SK-N-SH (cell line): ENCODE results near the gene PRKCA. TPM values are rescaled to one million over a fixed set of nuclear protein-coding genes. Genes with fewer than 3 reads are reported as not detected.

ENCODE experiments used
- CTCF ChIA-PET: fragments of 300-600, 350-600 bp; formaldehyde crosslinking; extraction: SDS; loops from one replicate; lab custom pipeline; 2021; lab: Yijun Ruan, JAX
- POLR2A ChIA-PET: fragments of 350-600 bp; sonication (Branson Sonifier 250); formaldehyde crosslinking; extraction: SDS; loops from one replicate; lab custom pipeline; 2020; ENCODE audit warnings: antibody characterized with exemption, inconsistent platforms; lab: Yijun Ruan, JAX
- DNase-seq: peaks from one replicate; pipeline ENCODE4 v3.0.0; 2012
- H2AFZ ChIP-seq: fragments of 200-600 bp; sonication (generic); 2 replicates; pipeline ENCODE4 v1.8.1; 2016; ENCODE audit warnings: antibody characterized with exemption, mild to moderate bottlenecking, low read depth
- H3F3A ChIP-seq: fragments of 200-600 bp; sonication (generic); replicated peaks from 2 replicates; pipeline ENCODE3; 2016; ENCODE audit warnings: antibody characterized with exemption, mild to moderate bottlenecking; ENCODE audit not compliant: insufficient read depth
- H3K27ac ChIP-seq, 2 experiments: fragments of 200-500 bp in 1 of 2; fragments of 200-600 bp in 1 of 2; sonication (Bioruptor generic) in 1 of 2; sonication (generic), shearing (Covaris generic) in 1 of 2; 2 replicates each; pipeline versions ENCODE4 v1.5.1 to v1.6.1; 2014 to 2016; ENCODE audit warnings: low read depth in 2 of 2, inconsistent platforms in 1 of 2, low read length in 1 of 2, mild to moderate bottlenecking in 1 of 2, mixed read lengths in 1 of 2
- H3K27me3 ChIP-seq: fragments of 200-600 bp; sonication (generic), shearing (Covaris generic); 2 replicates; pipeline ENCODE4 v1.6.1; 2016; ENCODE audit warnings: mixed run types; ENCODE audit not compliant: insufficient read depth
- H3K36me3 ChIP-seq, 2 experiments: fragments of 200-500 bp in 1 of 2; fragments of 200-600 bp in 1 of 2; sonication (Bioruptor generic) in 1 of 2; sonication (generic) in 1 of 2; replicated peaks in 1 of 2; 2 replicates each; pipeline versions ENCODE3 to v1.5.1; 2014 to 2016; ENCODE audit warnings: low read length in 1 of 2, mild to moderate bottlenecking in 1 of 2; ENCODE audit not compliant: insufficient read depth in 2 of 2, control insufficient read depth in 1 of 2
- H3K4me1 ChIP-seq, 2 experiments: fragments of 200-500 bp in 1 of 2; fragments of 200-600 bp in 1 of 2; sonication (Bioruptor generic) in 1 of 2; sonication (generic), shearing (Covaris generic) in 1 of 2; 2 replicates each; pipeline versions ENCODE4 v1.5.1 to v1.6.1; 2014 to 2016; ENCODE audit warnings: low read depth in 1 of 2, low read length in 1 of 2, mixed run types in 1 of 2; ENCODE audit not compliant: insufficient read depth in 2 of 2, control insufficient read depth in 1 of 2
- H3K4me2 ChIP-seq: fragments of 200-600 bp; sonication (generic), shearing (Covaris generic); 2 replicates; pipeline ENCODE4 v1.6.1; 2017; ENCODE audit warnings: mixed run types
- H3K4me3 ChIP-seq, 2 experiments: fragments of 200-500 bp in 1 of 2; fragments of 200-600 bp in 1 of 2; sonication (Bioruptor generic) in 1 of 2; sonication (generic), shearing (Covaris generic) in 1 of 2; 2 replicates each; pipeline versions ENCODE4 v1.5.1 to v1.8.1; 2014 to 2016; ENCODE audit warnings: low read depth in 2 of 2, inconsistent platforms in 1 of 2, low read length in 1 of 2, mild to moderate bottlenecking in 1 of 2, mixed read lengths in 1 of 2, moderate library complexity in 1 of 2
- H3K79me2 ChIP-seq: fragments of 200-600 bp; sonication (generic); 2 replicates; pipeline ENCODE4 v1.8.1; 2017; ENCODE audit warnings: mild to moderate bottlenecking; ENCODE audit not compliant: insufficient read depth
- H3K9ac ChIP-seq: fragments of 200-600 bp; sonication (generic); 2 replicates; pipeline ENCODE4 v1.6.1; 2017; ENCODE audit warnings: mixed run types
- H3K9me2 ChIP-seq: fragments of 200-600 bp; sonication (generic); 2 replicates; pipeline ENCODE4 v1.6.1; 2017; ENCODE audit warnings: mixed run types
- H3K9me3 ChIP-seq: fragments of 200-600 bp; sonication (generic); 2 replicates; pipeline ENCODE4 v1.6.1; 2017; ENCODE audit warnings: mixed run types, mild to moderate bottlenecking, moderate library complexity
- H4K20me1 ChIP-seq: fragments of 200-600 bp; sonication (generic); 2 replicates; pipeline ENCODE4 v1.6.1; 2017; ENCODE audit warnings: mild to moderate bottlenecking, mixed run types; ENCODE audit not compliant: insufficient read depth
- CHD2 ChIP-seq: fragments of 150-350 bp; IDR thresholded peaks from 2 replicates; pipeline ENCODE4 v1.6.1; 2018; ENCODE audit warnings: low read length; ENCODE audit not compliant: partially characterized antibody
- ELF1 ChIP-seq: IDR thresholded peaks from 2 replicates; pipeline ENCODE4 v1.4.0; 2012
- EP300 ChIP-seq, 2 experiments: IDR thresholded peaks; 2 replicates each; pipeline versions ENCODE4 v1.4.0 to v1.6.1; 2012; ENCODE audit warnings: borderline replicate concordance in 1 of 2, low read depth in 1 of 2, low read length in 1 of 2
- FOSL2 ChIP-seq: IDR thresholded peaks from 2 replicates; pipeline ENCODE4 v1.4.0; 2012; ENCODE audit warnings: low read depth, mild to moderate bottlenecking, moderate library complexity, borderline replicate concordance
- FOXM1 ChIP-seq: IDR thresholded peaks from 2 replicates; pipeline ENCODE4 v1.4.0; 2012; ENCODE audit warnings: low read depth, mild to moderate bottlenecking
- GABPA ChIP-seq: IDR thresholded peaks from 2 replicates; pipeline ENCODE4 v1.4.0; 2012; ENCODE audit warnings: low read depth, mild to moderate bottlenecking
- JUND ChIP-seq: IDR thresholded peaks from 2 replicates; pipeline ENCODE4 v1.4.0; 2012
- MEF2A ChIP-seq: IDR thresholded peaks from 2 replicates; pipeline ENCODE4 v1.4.0; 2012; ENCODE audit warnings: low read depth, borderline replicate concordance
- MXI1 ChIP-seq: IDR thresholded peaks from 2 replicates; pipeline ENCODE4 v1.6.1; 2012; ENCODE audit warnings: mild to moderate bottlenecking, low read depth, low read length, improper control_type of control experiment
- NFIC ChIP-seq: IDR thresholded peaks from 2 replicates; pipeline ENCODE4 v1.4.0; 2012; ENCODE audit warnings: borderline replicate concordance
- PBX3 ChIP-seq: IDR thresholded peaks from 2 replicates; pipeline ENCODE4; 2012
- POLR2AphosphoS5 ChIP-seq: IDR thresholded peaks from 2 replicates; pipeline ENCODE4 v1.6.1; 2012; ENCODE audit warnings: low read depth, low read length
- RAD21 ChIP-seq: IDR thresholded peaks from 2 replicates; pipeline ENCODE4 v1.6.1; 2012; ENCODE audit warnings: mild to moderate bottlenecking, low read length
- RCOR1 ChIP-seq: fragments of 150-350 bp; IDR thresholded peaks from 2 replicates; pipeline ENCODE4 v1.6.1; 2017; ENCODE audit warnings: antibody characterized with exemption, low read length
- REST ChIP-seq: IDR thresholded peaks from 2 replicates; pipeline ENCODE4 v1.6.1; 2012; ENCODE audit warnings: mild to moderate bottlenecking, low read depth, low read length, moderate library complexity
- RFX5 ChIP-seq: IDR thresholded peaks from 2 replicates; pipeline ENCODE4 v1.6.1; 2012; ENCODE audit warnings: mild to moderate bottlenecking, improper control_type of control experiment, low read length
- SIN3A ChIP-seq: IDR thresholded peaks from 2 replicates; pipeline ENCODE4 v1.6.1; 2012; ENCODE audit warnings: low read depth, mild to moderate bottlenecking, low read length, moderate library complexity, borderline replicate concordance
- TCF12 ChIP-seq: IDR thresholded peaks from 2 replicates; pipeline ENCODE4 v1.4.0; 2012
- YY1 ChIP-seq: IDR thresholded peaks from 2 replicates; pipeline ENCODE4 v1.4.0; 2012; ENCODE audit warnings: low read depth, mild to moderate bottlenecking
- WGBS: methylation state at CpG from one replicate; pipeline ENCODE4 v1.1.6; 2017; ENCODE audit warnings: low lambda C conversion rate; 5-methylcytosine and 5-hydroxymethylcytosine counted together
- polyA plus RNA-seq, 3 experiments: library from polyadenylated mRNA; depleted of rRNA; stranded (reverse); fragments of >200 nt; gene quantifications; 2 replicates each; pipeline ENCODE4 v1.2.3, GENCODE V29; 2012

PRKCA gene
- polyA plus RNA-seq, 1 of the 3 experiments (the other 2 are of a cell fraction), result 108 TPM

- ChIA-PET POLR2A (no interaction called here), CTCF (interaction anchor here (1.2 to 1.3 kb wide), 3 partner anchors 9 to 80 kb away, joined by 3 read pairs; no protein-coding TSS in a partner anchor)
- Histone ChIP-seq H3K79me2 (peaks cover 87% of the 10 kb centered on the region), H3K36me3 (peaks cover 6 to 25% of the 10 kb centered on the region in 2 experiments), H3F3A (peaks cover 76% of the 10 kb centered on the region), H3K9ac (peak overlapping the region; percentile 58; the same call in 1 of the 2 replicates), H3K4me1 (peaks cover 39 to 57% of the 10 kb centered on the region in 2 experiments), H3K27me3 (no peaks in the 10 kb centered on the region), H3K9me2 (no peaks in the 10 kb centered on the region), H3K4me2 (peak overlapping the region; percentile 67), H3K9me3 (peaks cover 9% of the 10 kb centered on the region; the same call in 1 of the 2 replicates), H4K20me1 (no peaks in the 10 kb centered on the region; the same call in 1 of the 2 replicates), H2AFZ (no peak overlapping the region), H3K4me3 (no peak overlapping the region; a peak in 1 of 4 replicates), H3K27ac (peak overlapping the region; percentile 79 to 93)
- DNase-seq, result peak; percentile 50
- TF ChIP-seq FOSL2 (peak; percentile 64; the same call in 1 of the 2 replicates), POLR2AphosphoS5 (no peak), ELF1 (no peak), EP300 (IDR thresholded peaks at IDR 0.05; ENCODE audit: borderline replicate concordance in 1 of 2, low read depth in 1 of 2, low read length in 1 of 2) (peak; percentile 26 to 77; a peak in 3 of 4 replicates), MXI1 (no peak), YY1 (no peak), MEF2A (0 out of 2 replicates have a peak, but pooled peaks have one; percentile 18), RFX5 (no peak), GABPA (no peak), RAD21 (no peak), NFIC (peak; percentile 71), JUND (peak; percentile 68), FOXM1 (peak; percentile 87; the same call in 1 of the 2 replicates), SIN3A (0 out of 2 replicates have a peak, but pooled peaks have one; percentile 16), TCF12 (peak; percentile 57), PBX3 (peak; percentile 91), REST (no peak), RCOR1 (0 out of 2 replicates have a peak, but pooled peaks have one; percentile 12), CHD2 (no peak)
- 40% methylated on average over 4 of the region's 4 CpGs for WGBS
Measured at GRCh38 chr17:66542129-66542966, 239.9 kb downstream of the PRKCA start.
